Common myeloid progenitor, CD34-positive (primary cell): ENCODE data around the gene CLOCK.

Source experiments
- CTCF ChIA-PET: fragments of 350-600 bp; sonication (Branson Sonifier 250); formaldehyde crosslinking; loops from one replicate; lab custom pipeline; 2021; ENCODE audit warnings: antibody characterized with exemption; lab: Charles Lee
- POLR2A ChIA-PET: fragments of 350-600 bp; sonication (Branson Sonifier 250); formaldehyde crosslinking; loops from one replicate; lab custom pipeline; 2021; ENCODE audit warnings: antibody characterized with exemption; lab: Charles Lee
- DNase-seq, 3 donors: peaks; one replicate each; pipeline versions ENCODE4 v3.0.0 to v3.0.0-alpha.2; 2013
- H3K27ac ChIP-seq, 2 experiments: 1 replicate in 1 of 2; 2 replicates in 1 of 2; pipeline ENCODE4 v1.7.0; 2013; ENCODE audit warnings: inconsistent platforms in 2 of 2, low read length in 2 of 2, mild to moderate bottlenecking in 2 of 2, low read depth in 1 of 2, moderate library complexity in 1 of 2; ENCODE audit not compliant: severe bottlenecking in 2 of 2, insufficient read depth in 1 of 2, poor library complexity in 1 of 2
- H3K27me3 ChIP-seq, 5 experiments: replicated peaks in 2 of 5; 1 replicate in 3 of 5; 2 replicates in 2 of 5; pipeline versions ENCODE4 v1.6.1 to v1.7.0; 2013; ENCODE audit warnings: low read length in 4 of 5, mild to moderate bottlenecking in 2 of 5, moderate library complexity in 2 of 5, inconsistent platforms in 1 of 5; ENCODE audit not compliant: insufficient read depth in 5 of 5, control insufficient read depth in 4 of 5
- H3K36me3 ChIP-seq, 4 experiments: 1 replicate in 2 of 4; 2 replicates in 2 of 4; pipeline versions ENCODE4 v1.6.1 to v1.7.0; 2013; ENCODE audit warnings: low read length in 3 of 4, control low read depth in 1 of 4, mild to moderate bottlenecking in 1 of 4; ENCODE audit not compliant: control insufficient read depth in 4 of 4, insufficient read depth in 4 of 4
- H3K4me1 ChIP-seq, 4 experiments: 1 replicate in 3 of 4; 2 replicates in 1 of 4; pipeline versions ENCODE4 v1.6.1 to v1.7.1; 2013; ENCODE audit warnings: low read length in 3 of 4, mild to moderate bottlenecking in 3 of 4, control low read depth in 1 of 4, inconsistent platforms in 1 of 4, moderate library complexity in 1 of 4; ENCODE audit not compliant: control insufficient read depth in 4 of 4, insufficient read depth in 4 of 4; ENCODE audit errors: control extremely low read depth in 1 of 4
- H3K4me3 ChIP-seq, 7 experiments: 1 replicate in 4 of 7; 2 replicates in 3 of 7; pipeline versions ENCODE4 v1.5.1 to v1.7.0; 2013; ENCODE audit warnings: mild to moderate bottlenecking in 7 of 7, low read length in 6 of 7, moderate library complexity in 6 of 7, inconsistent platforms in 2 of 7, low read depth in 2 of 7, control low read depth in 1 of 7; ENCODE audit not compliant: insufficient read depth in 4 of 7, control insufficient read depth in 1 of 7; ENCODE audit errors: extremely low read depth in 1 of 7
- H3K9me3 ChIP-seq, 5 experiments: 1 replicate in 4 of 5; 2 replicates in 1 of 5; pipeline versions ENCODE4 v1.6.1 to v1.7.1; 2013; ENCODE audit warnings: low read length in 4 of 5, mild to moderate bottlenecking in 2 of 5, inconsistent platforms in 1 of 5, low read depth in 1 of 5, moderate library complexity in 1 of 5; ENCODE audit not compliant: control insufficient read depth in 4 of 5, insufficient read depth in 2 of 5; ENCODE audit errors: control extremely low read depth in 1 of 5
- WGBS: methylation state at CpG from one replicate; pipeline ENCODE4 v1.1.5; 2013; ENCODE audit not compliant: insufficient coverage; 5-methylcytosine and 5-hydroxymethylcytosine counted together

Gene CLOCK

GRCh38 chr4:55397126-55397436 is 149.6 kb downstream of the CLOCK start:
- POLR2A ChIA-PET, result interaction anchor here (0.8 to 1.4 kb wide), 2 partner anchors 14 to 35 kb away, joined by 3 to 5 read pairs; no protein-coding TSS in a partner anchor
- DNase-seq, result peak in 1 of 3 donors; percentile 10
- H3K36me3 ChIP-seq, result peaks cover 2 to 28% (median 3%) of the 10 kb centered on the region in 4 experiments

DNA sequence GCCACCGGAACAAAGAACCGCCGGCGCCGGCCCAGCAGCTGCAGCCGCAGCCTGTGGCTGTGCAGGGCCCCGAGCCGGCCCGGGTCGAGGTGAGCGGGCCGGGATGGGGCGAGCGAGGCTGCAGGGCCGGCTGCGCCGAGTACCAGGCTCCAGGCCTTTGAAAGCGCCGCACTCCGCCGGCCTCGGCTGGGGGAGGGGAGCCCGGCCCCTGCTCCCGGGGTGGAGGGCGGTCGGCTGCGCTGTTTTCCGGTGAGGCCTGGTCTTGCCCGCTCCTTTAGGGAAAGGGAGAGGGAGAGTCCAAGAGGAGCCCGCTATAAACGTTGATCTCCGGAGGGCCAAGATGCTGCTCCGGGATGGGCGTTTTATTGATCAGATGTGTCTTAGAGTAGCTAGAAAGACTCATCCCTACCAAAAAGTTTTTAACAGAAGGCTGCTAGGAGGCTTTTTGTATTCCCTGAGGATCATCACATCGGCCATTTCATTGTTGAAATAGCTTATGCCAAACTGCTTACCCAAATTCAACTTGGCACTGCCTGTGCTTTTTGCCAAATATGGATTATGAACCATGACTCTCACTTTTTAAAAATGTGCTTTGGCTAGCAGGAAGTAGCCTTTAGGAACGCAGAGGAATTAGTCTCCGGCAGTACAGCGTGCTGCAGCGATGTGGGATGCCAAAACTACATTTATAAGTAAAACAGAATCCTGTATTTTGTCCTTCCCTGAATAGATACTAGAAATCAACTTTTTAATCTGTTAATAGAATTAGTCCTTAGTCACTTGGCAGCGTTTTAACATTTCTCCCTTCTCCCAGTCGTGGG is 150.2 kb downstream of the CLOCK start:
- ChIA-PET CTCF (interaction anchor here (0.7 to 2.3 kb wide), 4 partner anchors 13 to 1027 kb away, joined by 3 to 8 read pairs (median 4); partner anchors contain the start of gene SRD5A3), POLR2A (interaction anchor here (0.8 to 1.4 kb wide), 2 partner anchors 14 to 36 kb away, joined by 3 to 5 read pairs; no protein-coding TSS in a partner anchor)
- no peaks in the 10 kb centered on the region for H3K27me3 ChIP-seq
- H3K36me3 ChIP-seq, result peaks cover 2 to 26% (median 3%) of the 10 kb centered on the region in 4 experiments
- peak overlapping the region; percentile 68 to 89 for H3K27ac ChIP-seq
- 1% methylated on average over 32 of the region's 41 CpGs for WGBS
- peak overlapping the region; percentile 88 to 99 (median 94) for H3K4me3 ChIP-seq
- H3K9me3 ChIP-seq, result no peaks in the 10 kb centered on the region
- peaks cover 27 to 40% (median 30%) of the 10 kb centered on the region in 4 experiments for H3K4me1 ChIP-seq
- peak in 2 of 3 donors; percentile 25 to 45 for DNase-seq

More at GRCh38 chr4:55397126-55397436, 149.6 kb downstream of the CLOCK start:
- Histone ChIP-seq H3K4me1 (peaks cover 27 to 40% (median 30%) of the 10 kb centered on the region in 4 experiments), H3K27ac (peak overlapping the region; percentile 68 to 89), H3K27me3 (no peaks in the 10 kb centered on the region), H3K4me3 (peak overlapping the region in 6 of 7 experiments; percentile 88 to 99 (median 94)), H3K9me3 (no peaks in the 10 kb centered on the region)
- 44% methylated on average over 5 of the region's 7 CpGs for WGBS
- CTCF ChIA-PET, result interaction anchor here (0.7 to 2.3 kb wide), 4 partner anchors 12 to 1028 kb away, joined by 3 to 8 read pairs (median 4); partner anchors contain the start of gene SRD5A3

GRCh38 chr4:55395529-55396307 is 151.0 kb downstream of the CLOCK start, which contains the start of gene TMEM165:
Gene TMEM165 (plus strand): TSS chr4:55395957. CDS start chr4:55396190, 233 bp downstream.
- Histone ChIP-seq H3K27ac (peak within 1 kb of the TSS; percentile 68 to 89), H3K27me3 (no peaks in the 10 kb centered on the region), H3K9me3 (no peaks in the 10 kb centered on the region), H3K36me3 (peaks cover 2 to 19% (median 3%) of the 10 kb centered on the region in 4 experiments), H3K4me1 (peaks cover 27 to 40% (median 30%) of the 10 kb centered on the region in 4 experiments), H3K4me3 (peak within 1 kb of the TSS; percentile 88 to 99 (median 94))
- DNase-seq, result peak; percentile 93 to 95 (median 94)
- CTCF ChIA-PET, result interaction anchor here (0.6 to 2.3 kb wide), 8 partner anchors 9 to 50 kb away, joined by 3 to 13 read pairs (median 5); partner anchors contain the start of gene SRD5A3
- 0% methylated on average over 87 of the region's 95 CpGs for whole genome bisulfite sequencing
- POLR2A ChIA-PET, result interaction anchor here (0.7 to 1.4 kb wide), 3 partner anchors 9 to 37 kb away, joined by 3 to 4 read pairs (median 3); no protein-coding TSS in a partner anchor

DNA sequence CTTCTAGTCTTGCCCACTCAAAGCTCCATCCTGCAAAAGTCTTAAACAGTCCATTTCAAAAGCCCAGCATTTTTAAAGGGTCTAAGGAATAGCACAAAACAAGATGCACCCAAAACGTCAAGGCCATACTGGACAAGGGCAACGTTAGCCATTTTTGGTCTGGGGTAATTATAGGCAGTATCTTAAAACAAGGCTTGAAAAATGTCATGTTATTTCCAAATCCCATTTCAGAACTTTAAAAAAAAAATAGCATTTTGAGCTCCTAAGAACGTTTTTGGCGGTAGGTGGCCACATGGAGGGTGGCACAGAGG is 151.5 kb downstream of the CLOCK start:
- Histone ChIP-seq H3K27me3 (no peaks in the 10 kb centered on the region), H3K36me3 (peaks cover 0 to 17% (median 3%) of the 10 kb centered on the region in 4 experiments), H3K4me1 (peaks cover 27 to 40% (median 30%) of the 10 kb centered on the region in 4 experiments), H3K4me3 (peak overlapping the region; percentile 88 to 99 (median 94)), H3K27ac (peak overlapping the region; percentile 68 to 89), H3K9me3 (no peaks in the 10 kb centered on the region)
- no peak for DNase-seq
- WGBS, result 0% methylated on average over 4 of the region's 4 CpGs
- CTCF ChIA-PET, result interaction anchor here (0.6 to 2.3 kb wide), 8 partner anchors 9 to 50 kb away, joined by 3 to 13 read pairs (median 5); partner anchors contain the start of gene SRD5A3
- POLR2A ChIA-PET, result interaction anchor here (0.7 to 0.9 kb wide), 2 partner anchors 9 to 21 kb away, joined by 3 to 4 read pairs; no protein-coding TSS in a partner anchor

- H3K9me3 ChIP-seq, result no peaks in the 10 kb centered on the region
- H3K4me3 ChIP-seq, result no peak overlapping the region
- peaks cover 24 to 31% (median 24%) of the 10 kb centered on the region in 4 experiments for H3K4me1 ChIP-seq
- no peaks in the 10 kb centered on the region for H3K27me3 ChIP-seq
- H3K36me3 ChIP-seq, result peaks cover 0 to 9% (median 0%) of the 10 kb centered on the region in 4 experiments
- 100% methylated on average over 2 of the region's 4 CpGs for WGBS
- ChIA-PET POLR2A (interaction anchor here (0.6 kb wide), 1 partner anchor 1844 kb away, joined by 3 read pairs; no protein-coding TSS in a partner anchor), CTCF (interaction anchor here (1.4 to 2.2 kb wide), 5 partner anchors 16 to 48 kb away, joined by 3 to 13 read pairs (median 5); partner anchors contain the start of gene SRD5A3)
- no peak overlapping the region for H3K27ac ChIP-seq
- DNase-seq, result no peak
Observed at GRCh38 chr4:55393461-55394320, 153.0 kb downstream of the CLOCK start.
